Retinal pigment epithelial cell (primary cell): ENCODE results near the gene GOSR1.
"Not testable (repeated sequence)": the region's sequence is repeated elsewhere in the genome, so short reads cannot be mapped to it uniquely, and the experiment has no call there.

ENCODE experiments used
- DNase-seq: peaks from one replicate; pipeline ENCODE4 v3.0.0-alpha.2; 2010; ENCODE audit warnings: low read depth
- H3K4me3 ChIP-seq: 2 replicates; pipeline ENCODE4 v1.5.1; 2011; ENCODE audit warnings: mild to moderate bottlenecking, low read length, control low read depth, moderate library complexity
- TF ChIP-seq, protein P1 (sequence below): conservative IDR thresholded peaks from 2 replicates; pipeline ENCODE4 v1.5.1; 2011; ENCODE audit warnings: low read depth, low read length, control low read depth, inconsistent platforms

GOSR1 gene

DNA sequence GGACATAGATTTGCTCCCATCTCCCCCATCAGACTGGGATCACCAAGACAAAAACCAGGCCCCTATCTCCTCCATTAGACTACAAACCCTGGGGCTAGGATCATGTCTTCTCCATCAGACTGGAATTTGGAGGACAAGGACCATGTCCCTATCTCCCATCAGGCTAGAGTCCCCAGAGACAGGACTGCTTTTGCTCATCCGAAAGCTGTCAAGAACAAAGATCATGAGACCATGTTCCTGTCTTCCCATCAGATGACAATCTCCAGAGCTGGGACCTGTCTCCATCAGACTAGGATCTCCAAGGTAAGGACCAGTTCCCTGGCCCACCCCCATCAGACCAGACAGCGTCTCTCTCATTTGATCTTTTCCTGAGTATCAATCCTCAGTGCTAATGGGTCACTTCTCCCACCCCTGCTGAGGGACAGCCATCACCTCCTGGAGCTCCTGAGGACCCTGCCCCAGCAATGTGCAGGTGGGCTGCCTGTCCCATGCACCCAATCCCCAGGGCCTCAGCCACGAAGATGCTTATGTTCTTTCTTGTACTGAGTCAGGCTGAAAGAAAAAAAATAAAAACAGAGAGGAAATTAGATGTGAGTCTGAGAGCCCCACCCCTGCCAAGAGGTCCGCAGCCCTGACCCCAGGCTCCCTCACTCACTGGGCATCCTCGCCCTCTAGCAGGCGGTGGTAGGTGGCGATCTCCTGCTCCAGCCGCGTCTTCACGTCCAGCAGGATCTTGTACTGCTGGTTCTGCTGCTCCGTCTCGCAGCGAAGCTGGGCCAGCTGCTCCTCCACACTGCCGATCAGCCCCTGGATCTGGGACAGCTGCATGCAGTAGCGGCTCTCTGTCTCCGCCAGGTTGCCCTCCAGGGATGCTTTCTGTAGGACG is 90.3 kb downstream of the GOSR1 start:
- TF ChIP-seq, protein P1, sequence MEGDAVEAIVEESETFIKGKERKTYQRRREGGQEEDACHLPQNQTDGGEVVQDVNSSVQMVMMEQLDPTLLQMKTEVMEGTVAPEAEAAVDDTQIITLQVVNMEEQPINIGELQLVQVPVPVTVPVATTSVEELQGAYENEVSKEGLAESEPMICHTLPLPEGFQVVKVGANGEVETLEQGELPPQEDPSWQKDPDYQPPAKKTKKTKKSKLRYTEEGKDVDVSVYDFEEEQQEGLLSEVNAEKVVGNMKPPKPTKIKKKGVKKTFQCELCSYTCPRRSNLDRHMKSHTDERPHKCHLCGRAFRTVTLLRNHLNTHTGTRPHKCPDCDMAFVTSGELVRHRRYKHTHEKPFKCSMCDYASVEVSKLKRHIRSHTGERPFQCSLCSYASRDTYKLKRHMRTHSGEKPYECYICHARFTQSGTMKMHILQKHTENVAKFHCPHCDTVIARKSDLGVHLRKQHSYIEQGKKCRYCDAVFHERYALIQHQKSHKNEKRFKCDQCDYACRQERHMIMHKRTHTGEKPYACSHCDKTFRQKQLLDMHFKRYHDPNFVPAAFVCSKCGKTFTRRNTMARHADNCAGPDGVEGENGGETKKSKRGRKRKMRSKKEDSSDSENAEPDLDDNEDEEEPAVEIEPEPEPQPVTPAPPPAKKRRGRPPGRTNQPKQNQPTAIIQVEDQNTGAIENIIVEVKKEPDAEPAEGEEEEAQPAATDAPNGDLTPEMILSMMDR = no peak
- DNase-seq = no peak
- H3K4me3 ChIP-seq = no peak overlapping the region

DNA sequence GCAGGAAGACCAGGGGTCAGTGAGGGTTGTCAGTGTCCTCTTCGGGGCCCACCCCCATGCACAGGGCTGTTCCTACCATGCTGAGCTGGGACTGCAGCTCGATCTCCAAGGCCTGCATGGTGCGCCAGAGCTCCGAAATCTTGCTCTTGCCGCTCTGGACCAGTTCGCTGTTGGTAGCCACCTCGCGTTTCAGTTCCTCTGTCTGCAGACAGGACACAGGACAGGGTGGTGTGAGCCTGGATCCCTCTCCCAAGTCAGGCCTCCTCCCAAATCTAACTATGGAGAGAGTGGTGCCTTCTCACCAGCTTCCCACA is 90.9 kb downstream of the GOSR1 start:
- TF ChIP-seq, protein P1 = no peak
- H3K4me3 ChIP-seq = no peak overlapping the region
- no peak for DNase-seq

DNA sequence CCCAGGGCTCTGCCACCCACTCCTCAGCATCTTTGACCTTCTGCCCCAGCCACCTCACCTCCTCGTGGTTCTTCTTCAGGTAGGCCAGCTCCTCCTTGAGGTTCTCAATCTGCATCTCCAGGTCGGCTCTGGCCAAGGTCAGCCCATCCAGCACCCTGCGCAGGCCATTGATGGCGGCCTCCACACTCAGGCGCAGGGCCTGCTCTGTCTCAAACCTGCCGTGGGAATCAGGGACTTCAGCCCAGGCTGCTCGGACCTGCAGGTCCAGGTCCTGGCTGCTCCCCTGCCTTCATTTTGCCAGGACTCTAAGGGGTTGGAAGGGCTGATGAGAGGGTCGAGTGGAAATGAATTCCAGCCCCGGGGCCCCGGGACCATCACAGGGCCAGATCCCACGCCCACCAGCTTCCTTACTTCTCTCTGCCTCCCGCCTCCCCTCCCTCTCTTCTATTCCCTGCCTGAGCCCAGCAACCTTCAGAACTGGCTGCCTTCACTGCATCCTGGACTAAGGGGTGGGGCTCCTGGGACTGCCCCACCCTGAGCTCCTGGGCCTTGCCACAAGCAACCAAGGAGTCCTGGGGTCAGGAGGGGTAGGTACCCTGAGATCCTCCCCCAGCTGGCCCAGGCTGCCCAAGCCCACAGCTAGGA is 92.4 kb downstream of the GOSR1 start:
- not testable (repeated sequence) for DNase-seq, H3K4me3 ChIP-seq

DNA sequence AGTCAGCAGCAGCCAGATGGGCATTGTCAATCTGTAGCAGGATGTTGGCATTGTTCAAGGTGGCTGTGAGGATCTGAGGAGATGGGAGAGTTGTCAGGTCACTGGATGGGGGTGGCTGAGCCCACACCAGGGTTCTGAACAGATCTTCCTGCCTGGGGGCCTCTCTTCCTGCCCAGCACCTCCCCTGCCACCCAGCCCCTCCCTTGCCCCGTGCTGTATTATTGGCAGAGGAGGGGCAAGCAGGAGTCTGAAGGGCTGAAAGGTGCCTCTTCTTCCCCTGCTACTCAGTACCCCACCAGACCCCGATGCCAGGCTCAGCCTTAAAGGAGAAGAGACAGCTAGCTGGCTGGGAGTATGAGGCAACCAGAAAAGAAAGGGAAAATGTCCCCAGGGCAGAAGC is 93.0 kb downstream of the GOSR1 start:
- no peak for DNase-seq
- no peak overlapping the region for H3K4me3 ChIP-seq
- TF ChIP-seq, protein P1 = no peak

DNA sequence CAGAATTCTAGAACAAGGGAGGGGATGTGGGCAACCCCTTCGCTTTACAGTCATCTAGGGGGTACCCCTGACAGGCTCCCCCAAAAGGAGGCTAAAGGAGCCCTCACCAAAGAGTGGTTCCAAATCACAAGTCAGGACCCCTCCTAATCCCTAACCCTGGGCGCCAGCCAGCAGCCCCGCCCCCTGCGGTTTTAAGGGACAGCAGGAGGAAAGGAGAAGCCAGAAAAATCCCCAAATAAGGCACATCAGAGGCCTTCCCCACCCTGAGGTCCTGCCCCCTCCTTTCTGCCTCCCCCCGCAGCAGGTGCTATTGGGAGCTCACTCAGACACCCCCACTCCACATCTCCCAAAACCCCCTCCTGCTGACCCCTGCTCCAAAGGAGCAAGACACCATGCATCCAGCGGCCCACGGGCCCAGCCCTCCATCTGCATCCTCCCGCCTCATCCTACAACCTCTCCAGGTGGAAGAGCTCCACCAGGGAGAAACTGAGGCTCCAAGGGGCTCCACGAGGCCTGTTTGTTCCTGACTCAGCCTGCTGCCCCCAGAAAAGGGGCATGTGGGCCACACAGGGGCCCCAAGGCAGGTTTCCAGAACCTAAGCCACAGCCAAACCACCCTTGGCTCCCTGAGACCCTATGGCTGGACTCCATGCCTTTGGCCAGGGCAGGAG is 93.5 kb downstream of the GOSR1 start:
- no peak overlapping the region for H3K4me3 ChIP-seq
- no peak for DNase-seq
- TF ChIP-seq, protein P1 = no peak

DNA sequence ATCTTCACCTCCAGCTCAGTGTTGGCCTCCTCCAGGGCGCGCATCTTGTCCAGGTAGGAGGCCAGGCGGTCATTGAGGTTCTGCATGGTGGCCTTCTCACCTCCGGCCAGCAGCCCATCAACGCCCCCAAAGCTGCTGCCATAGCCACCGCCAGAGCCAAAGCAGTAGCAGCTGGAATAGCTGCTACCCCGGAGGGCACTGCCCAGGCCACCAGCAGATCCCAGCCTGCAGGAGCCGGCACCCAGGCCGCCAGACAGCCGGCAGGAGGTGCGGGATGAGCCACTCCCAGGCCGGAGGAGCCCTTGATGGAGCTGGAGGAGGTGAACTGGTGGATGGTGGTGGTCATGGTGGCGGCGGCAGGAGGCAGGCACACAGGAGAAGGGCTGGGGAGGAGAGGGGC is 94.2 kb downstream of the GOSR1 start:
- not testable (repeated sequence) for DNase-seq, H3K4me3 ChIP-seq

DNA sequence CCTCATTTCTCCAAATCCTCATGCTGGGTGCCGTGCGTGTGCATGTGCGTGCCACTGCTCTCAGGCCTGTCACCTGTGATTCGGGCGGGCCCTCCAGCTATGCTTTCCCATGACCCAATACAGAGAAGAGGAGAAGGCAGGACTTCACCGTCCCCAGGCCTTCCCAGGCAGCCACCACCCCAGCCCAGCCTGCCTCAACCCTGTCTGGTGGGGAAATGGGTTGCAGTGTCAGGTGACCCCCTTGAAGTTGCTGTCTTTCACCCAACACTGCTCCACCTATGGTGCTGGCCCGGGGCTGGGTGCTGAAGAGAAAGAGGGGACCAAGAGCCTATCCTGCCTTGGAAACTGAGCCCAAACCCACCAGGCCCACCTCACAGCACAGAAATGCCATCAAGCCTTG is 94.7 kb downstream of the GOSR1 start:
- DNase-seq = no peak
- no peak overlapping the region for H3K4me3 ChIP-seq
- TF ChIP-seq, protein P1 = no peak

DNA sequence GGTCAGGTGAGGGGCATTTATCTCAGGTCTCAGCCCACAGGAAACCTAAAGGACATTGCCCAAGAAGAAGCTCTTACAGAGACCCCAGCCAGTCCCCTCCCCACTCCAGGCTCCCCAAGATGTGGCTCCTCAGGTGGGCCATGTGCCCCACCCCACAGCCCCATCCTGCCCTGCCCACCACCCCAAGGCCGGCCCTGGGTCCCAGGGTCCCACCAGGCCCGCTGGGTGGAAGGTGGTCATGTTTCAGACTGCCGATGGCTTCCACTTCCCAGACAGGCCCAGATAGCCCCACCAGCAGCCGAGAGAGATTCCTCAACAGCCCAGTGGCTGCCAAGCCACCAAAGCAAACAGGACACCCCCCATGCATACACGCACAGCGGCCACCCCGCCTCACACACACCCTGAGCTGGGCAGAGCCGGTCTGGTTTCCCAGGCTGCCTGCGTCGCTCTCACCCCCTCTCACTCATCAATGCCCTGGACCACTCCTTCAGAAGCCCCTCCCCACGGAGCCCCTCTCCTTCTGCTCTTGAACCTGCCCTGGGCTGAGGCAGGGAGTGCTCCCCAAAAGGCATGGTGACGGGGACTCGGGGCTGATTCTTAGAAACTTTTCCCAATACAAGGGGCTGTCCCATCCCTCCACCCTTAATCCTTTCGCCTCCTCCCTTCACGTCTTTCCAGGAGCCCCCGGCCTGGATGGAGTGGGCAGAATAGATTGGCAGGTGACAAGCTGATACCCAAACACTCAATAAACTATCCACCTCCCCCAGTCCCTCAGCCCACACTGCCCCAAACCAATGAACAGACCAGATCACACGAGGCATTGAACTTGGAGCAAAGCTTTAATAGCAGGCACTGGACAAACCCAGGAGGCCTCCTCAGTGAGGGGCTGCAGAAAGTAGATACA is 95.7 kb downstream of the GOSR1 start:
- not testable (repeated sequence) for DNase-seq, H3K4me3 ChIP-seq
